KOPT-K1 (cell line): ENCODE data around the gene TMEM259.
"Not testable (repeated sequence)": the region's sequence is repeated elsewhere in the genome, so short reads cannot be mapped to it uniquely, and the experiment has no call there.

Source experiments
- H3K27ac ChIP-seq: fragments of 200-600 bp; sonication (generic); 2 replicates; pipeline ENCODE4 v1.5.1; 2016; ENCODE audit warnings: antibody characterized with exemption, mild to moderate bottlenecking, low read depth, low read length; ENCODE audit not compliant: poor library complexity, severe bottlenecking
- H3K36me3 ChIP-seq: fragments of 200-600 bp; sonication (generic); 2 replicates; pipeline ENCODE4 v1.5.1; 2017; ENCODE audit warnings: antibody characterized with exemption, mild to moderate bottlenecking, low read length, moderate library complexity; ENCODE audit not compliant: insufficient read depth
- H3K9me3 ChIP-seq: fragments of 200-600 bp; sonication (generic); 2 replicates; pipeline ENCODE4 v1.5.1; 2017; ENCODE audit warnings: antibody characterized with exemption, low read length, mild to moderate bottlenecking; ENCODE audit not compliant: insufficient read depth, poor library complexity, severe bottlenecking

TMEM259 gene

GRCh38 chr19:1035998-1036621, 15.2 kb upstream of the TMEM259 start:
- no peak overlapping the region for H3K27ac ChIP-seq
- no peaks in the 10 kb centered on the region for H3K9me3 ChIP-seq
- peaks cover 12% of the 10 kb centered on the region for H3K36me3 ChIP-seq

GRCh38 chr19:1032264-1032867, 11.4 kb upstream of the TMEM259 start:
- H3K27ac ChIP-seq = no peak overlapping the region
- no peaks in the 10 kb centered on the region for H3K9me3 ChIP-seq
- peaks cover 12% of the 10 kb centered on the region for H3K36me3 ChIP-seq

- Histone ChIP-seq H3K36me3 (peaks cover 12% of the 10 kb centered on the region), H3K27ac (peak overlapping the region; percentile 76)
Observed at GRCh38 chr19:1028062-1028926, 7.4 kb upstream of the TMEM259 start.

GRCh38 chr19:1027650-1028061, 6.7 kb upstream of the TMEM259 start:
- Histone ChIP-seq H3K27ac (peak overlapping the region; percentile 76), H3K36me3 (peaks cover 6% of the 10 kb centered on the region), H3K9me3 (no peaks in the 10 kb centered on the region)

More at GRCh38 chr19:1028062-1028926, 7.4 kb upstream of the TMEM259 start:
- H3K9me3 ChIP-seq = no peaks in the 10 kb centered on the region

- Histone ChIP-seq H3K9me3 (no peaks in the 10 kb centered on the region), H3K36me3 (no peaks in the 10 kb centered on the region; the same call in 1 of the 2 replicates), H3K27ac (peak overlapping the region; percentile 76)
Observed at GRCh38 chr19:1026783-1027649, 6.1 kb upstream of the TMEM259 start.

- H3K27ac ChIP-seq = peak within 1 kb of the TSS; percentile 76
- H3K9me3 ChIP-seq = no peaks in the 10 kb centered on the region
- no peaks in the 10 kb centered on the region for H3K36me3 ChIP-seq
Observed at GRCh38 chr19:1025960-1026782, 5.2 kb upstream of the TMEM259 start, which contains the start of gene CNN2. CNN2 (plus strand) TSS chr19:1026608; CDS start chr19:1026662, 54 bp downstream.

- H3K9me3 ChIP-seq, H3K27ac ChIP-seq, H3K36me3 ChIP-seq: not testable (repeated sequence)
Observed at GRCh38 chr19:1025080-1025479, 4.2 kb upstream of the TMEM259 start.

GRCh38 chr19:1023883-1024188, 2.9 kb upstream of the TMEM259 start:
- H3K9me3 ChIP-seq, H3K36me3 ChIP-seq, H3K27ac ChIP-seq: not testable (repeated sequence)

GRCh38 chr19:1019980-1020867, 699 bp downstream of the TMEM259 start:
- H3K27ac ChIP-seq = peak overlapping the region; percentile 76
- no peaks in the 10 kb centered on the region for H3K9me3 ChIP-seq
- peaks cover 42% of the 10 kb centered on the region for H3K36me3 ChIP-seq

- peak overlapping the region; percentile 76 for H3K27ac ChIP-seq
- peaks cover 49% of the 10 kb centered on the region for H3K36me3 ChIP-seq
Observed at GRCh38 chr19:1019616-1019961, 1.3 kb downstream of the TMEM259 start.

GRCh38 chr19:1018932-1019615, 1.8 kb downstream of the TMEM259 start:
- Histone ChIP-seq H3K27ac (peak overlapping the region; percentile 76), H3K36me3 (peaks cover 53% of the 10 kb centered on the region), H3K9me3 (no peaks in the 10 kb centered on the region)

More at GRCh38 chr19:1019616-1019961, 1.3 kb downstream of the TMEM259 start:
- H3K9me3 ChIP-seq = no peaks in the 10 kb centered on the region

- peak overlapping the region; percentile 2 for H3K27ac ChIP-seq
Observed at GRCh38 chr19:1018393-1018792, 2.5 kb downstream of the TMEM259 start.

GRCh38 chr19:1017906-1018305, 3.0 kb downstream of the TMEM259 start:
- H3K9me3 ChIP-seq = no peaks in the 10 kb centered on the region
- peaks cover 65% of the 10 kb centered on the region for H3K36me3 ChIP-seq

More at GRCh38 chr19:1018393-1018792, 2.5 kb downstream of the TMEM259 start:
- peaks cover 60% of the 10 kb centered on the region for H3K36me3 ChIP-seq
- H3K9me3 ChIP-seq = no peaks in the 10 kb centered on the region

More at GRCh38 chr19:1017906-1018305, 3.0 kb downstream of the TMEM259 start:
- no peak overlapping the region for H3K27ac ChIP-seq
